Epithelial cell of proximal tubule (primary cell): ENCODE data around the gene MRPL24. TPM values are rescaled to one million over a fixed set of nuclear protein-coding genes. Genes with fewer than 3 reads are reported as not detected.

ENCODE experiments used
- DNase-seq: peaks from one replicate; pipeline ENCODE4 v3.0.0-alpha.2; 2011; ENCODE audit warnings: low read depth
- H3K4me3 ChIP-seq: 2 replicates; pipeline ENCODE4 v1.5.1; 2011; ENCODE audit warnings: low read depth, mild to moderate bottlenecking, low read length
- total RNA-seq: library from RNA; depleted of rRNA; stranded (reverse); fragments of >200 nt; gene quantifications from 2 replicates; pipeline ENCODE4 v1.2.3, GENCODE V29; 2015
- TF ChIP-seq, protein P1 (sequence below): conservative IDR thresholded peaks from 2 replicates; pipeline ENCODE4 v1.5.1; 2012; ENCODE audit warnings: low read depth, mild to moderate bottlenecking, low read length

MRPL24 gene
- total RNA-seq, 1 donor from 2014 or later, result 47.7 TPM

DNA sequence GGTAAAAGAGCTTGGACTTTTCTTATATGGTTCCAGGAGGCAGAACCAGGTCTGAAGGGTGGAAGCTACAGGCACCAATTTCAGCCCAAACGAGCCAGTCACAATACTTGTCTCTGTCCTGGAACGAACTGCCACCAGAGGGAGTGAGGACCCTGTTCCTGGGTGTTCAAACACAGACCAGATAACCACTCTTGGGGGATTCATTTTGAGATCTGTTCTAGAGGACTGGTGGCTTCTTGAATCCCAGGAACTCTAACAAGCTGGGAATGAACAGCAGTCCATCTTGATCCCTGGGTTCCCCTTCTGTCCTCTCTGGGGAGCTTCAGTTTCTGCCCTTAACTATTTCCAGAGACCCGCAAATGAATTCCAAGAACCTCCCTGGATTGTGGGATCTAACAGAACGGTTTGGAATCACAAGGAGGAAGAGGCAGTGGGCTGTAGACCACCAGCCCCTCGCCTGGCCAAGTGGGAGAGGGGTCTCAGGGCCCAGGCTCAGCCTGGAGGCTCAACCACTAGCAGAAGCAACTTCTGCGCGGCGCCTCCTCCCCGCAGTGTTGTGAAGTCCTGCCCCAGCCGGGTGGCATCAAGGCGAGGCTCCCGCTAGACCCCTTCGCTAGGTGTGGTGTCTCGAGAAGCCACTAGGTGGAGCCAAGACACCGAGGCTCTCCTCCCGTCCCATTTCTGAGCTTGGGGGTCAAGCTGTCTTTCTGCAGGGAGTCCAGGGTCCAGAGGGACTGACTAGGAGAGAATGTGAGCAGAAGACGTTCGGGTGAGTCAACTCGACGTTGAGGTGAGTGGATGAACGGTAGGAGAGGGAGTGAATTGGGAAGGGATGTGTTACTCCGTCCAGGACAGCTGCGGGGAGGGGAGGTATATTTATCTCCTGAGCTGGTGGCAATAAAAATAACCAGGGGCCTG is 51.6 kb downstream of the MRPL24 start:
- TF ChIP-seq, protein P1, sequence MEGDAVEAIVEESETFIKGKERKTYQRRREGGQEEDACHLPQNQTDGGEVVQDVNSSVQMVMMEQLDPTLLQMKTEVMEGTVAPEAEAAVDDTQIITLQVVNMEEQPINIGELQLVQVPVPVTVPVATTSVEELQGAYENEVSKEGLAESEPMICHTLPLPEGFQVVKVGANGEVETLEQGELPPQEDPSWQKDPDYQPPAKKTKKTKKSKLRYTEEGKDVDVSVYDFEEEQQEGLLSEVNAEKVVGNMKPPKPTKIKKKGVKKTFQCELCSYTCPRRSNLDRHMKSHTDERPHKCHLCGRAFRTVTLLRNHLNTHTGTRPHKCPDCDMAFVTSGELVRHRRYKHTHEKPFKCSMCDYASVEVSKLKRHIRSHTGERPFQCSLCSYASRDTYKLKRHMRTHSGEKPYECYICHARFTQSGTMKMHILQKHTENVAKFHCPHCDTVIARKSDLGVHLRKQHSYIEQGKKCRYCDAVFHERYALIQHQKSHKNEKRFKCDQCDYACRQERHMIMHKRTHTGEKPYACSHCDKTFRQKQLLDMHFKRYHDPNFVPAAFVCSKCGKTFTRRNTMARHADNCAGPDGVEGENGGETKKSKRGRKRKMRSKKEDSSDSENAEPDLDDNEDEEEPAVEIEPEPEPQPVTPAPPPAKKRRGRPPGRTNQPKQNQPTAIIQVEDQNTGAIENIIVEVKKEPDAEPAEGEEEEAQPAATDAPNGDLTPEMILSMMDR, result peak; percentile 90
- DNase-seq, result no peak
- H3K4me3 ChIP-seq, result peak overlapping the region; percentile 21

Other genes with a start within 250 kb of the MRPL24 start
- 10.6 and 10.7 TPM in 2 replicates for gene MEF2D, start 240.3 kb downstream of the MRPL24 start, total RNA-seq
- gene IQGAP3, start 168.5 kb downstream of the MRPL24 start, total RNA-seq, result 65.0 and 65.3 TPM in 2 replicates
- gene TTC24, start 161.4 kb downstream of the MRPL24 start, total RNA-seq, result not detected in 2 replicates
- gene NAXE, start 149.3 kb downstream of the MRPL24 start, total RNA-seq, result 124 and 127 TPM in 2 replicates
- 15.9 and 22.9 TPM in 2 replicates for gene GPATCH4, start 139.6 kb downstream of the MRPL24 start, total RNA-seq
- gene HAPLN2, start 121.7 kb downstream of the MRPL24 start, total RNA-seq, result not detected in 2 replicates
- gene BCAN, start 99.0 kb downstream of the MRPL24 start, total RNA-seq, result not detected in 2 replicates
- gene NES, start 63.7 kb downstream of the MRPL24 start, total RNA-seq, result 11.6 and 70.2 TPM in 2 replicates
- 12.2 and 77.1 TPM in 2 replicates for gene CRABP2, start 35.5 kb downstream of the MRPL24 start, total RNA-seq
- gene METTL25B, start 12.6 kb downstream of the MRPL24 start, total RNA-seq, result 6.9 and 19.9 TPM in 2 replicates
- 19.4 and 26.4 TPM in 2 replicates for gene ISG20L2, start 12.3 kb downstream of the MRPL24 start, total RNA-seq
- gene HDGF, start 10.6 kb upstream of the MRPL24 start, total RNA-seq, result 279 and 348 TPM in 2 replicates
- gene PRCC, start 26.4 kb upstream of the MRPL24 start, total RNA-seq, result 49.5 and 51.2 TPM in 2 replicates
- 2.0 and 3.5 TPM in 2 replicates for gene SH2D2A, start 75.8 kb upstream of the MRPL24 start, total RNA-seq
- gene INSRR, start 118.0 kb upstream of the MRPL24 start, total RNA-seq, result not detected in 2 replicates
- not detected in 2 replicates for gene NTRK1, start 119.8 kb upstream of the MRPL24 start, total RNA-seq
- 19.0 and 20.8 TPM in 2 replicates for gene PEAR1, start 152.6 kb upstream of the MRPL24 start, total RNA-seq
- gene LRRC71, start 179.5 kb upstream of the MRPL24 start, total RNA-seq, result not detected in 2 replicates